A673 (cell line): ENCODE measurements around the gene LARP7. TPM values are rescaled to one million over a fixed set of nuclear protein-coding genes. Genes with fewer than 3 reads are reported as not detected.

Experiments
- BruUV-seq: library from RNA; stranded (reverse); fragments of 400-500 nt; replicated peaks from 2 replicates; lab custom pipeline; 2021; lab: Mats Ljungman, UMichigan
- CTCF ChIA-PET: fragments of 300-600 bp; sonication (Branson Sonifier 250); formaldehyde crosslinking; loops from one replicate; lab custom pipeline; 2022; ENCODE audit warnings: antibody characterized with exemption; lab: Charles Lee
- POLR2A ChIA-PET: fragments of 300-600 bp; sonication (Branson Sonifier 250); formaldehyde crosslinking; loops from one replicate; lab custom pipeline; 2022; ENCODE audit warnings: antibody characterized with exemption; ENCODE audit not compliant: low non-redundant PET; lab: Charles Lee
- DNase-seq: peaks from one replicate; pipeline ENCODE4 v3.0.0-alpha.2; 2015; ENCODE audit warnings: low spot score
- H3K27ac ChIP-seq: fragments of 200-600 bp; sonication (generic); 2 replicates; pipeline ENCODE4 v1.5.1; 2016; ENCODE audit warnings: mixed run types, low read depth, mild to moderate bottlenecking, mixed read lengths, antibody characterized with exemption, low read length; ENCODE audit not compliant: poor library complexity, severe bottlenecking
- H3K27me3 ChIP-seq: fragments of 200-600 bp; sonication (generic); replicated peaks from 2 replicates; pipeline ENCODE4 v1.6.1; 2017; ENCODE audit warnings: mixed run types, low read depth, mild to moderate bottlenecking, mixed read lengths, antibody characterized with exemption, low read length; ENCODE audit not compliant: insufficient read depth, poor library complexity
- H3K36me3 ChIP-seq: fragments of 200-600 bp; sonication (generic); 2 replicates; pipeline ENCODE4 v1.6.1; 2016; ENCODE audit warnings: mixed run types, mild to moderate bottlenecking, mixed read lengths, antibody characterized with exemption, low read length; ENCODE audit not compliant: insufficient read depth, poor library complexity, severe bottlenecking
- H3K4me1 ChIP-seq: fragments of 200-600 bp; sonication (generic); 2 replicates; pipeline ENCODE4 v1.6.1; 2017; ENCODE audit warnings: mixed run types, mild to moderate bottlenecking, mixed read lengths, antibody characterized with exemption, low read length; ENCODE audit not compliant: insufficient read depth, poor library complexity, severe bottlenecking
- H3K4me3 ChIP-seq: fragments of 200-600 bp; sonication (generic); 2 replicates; pipeline ENCODE4 v1.5.1; 2016; ENCODE audit warnings: low read depth, mixed run types, mild to moderate bottlenecking, mixed read lengths, low read length; ENCODE audit not compliant: poor library complexity, severe bottlenecking
- H3K9me3 ChIP-seq: fragments of 200-600 bp; sonication (generic); 2 replicates; pipeline ENCODE4 v1.6.1; 2016; ENCODE audit warnings: mixed run types, low read depth, mild to moderate bottlenecking, mixed read lengths, antibody characterized with exemption, low read length; ENCODE audit not compliant: poor library complexity, severe bottlenecking
- CTCF ChIP-seq: fragments of 300-800, 200-600 bp; sonication (generic); conservative IDR thresholded peaks from 2 replicates; pipeline ENCODE4 v1.5.1; 2017; ENCODE audit warnings: low read depth, mild to moderate bottlenecking, antibody characterized with exemption, low read length, moderate library complexity, mixed read lengths
- EZH2 ChIP-seq: fragments of 200-600 bp; sonication (generic); IDR thresholded peaks from 2 replicates; pipeline ENCODE4 v1.6.1; 2017; ENCODE audit warnings: borderline replicate concordance, low read depth, mild to moderate bottlenecking, mixed read lengths, antibody characterized with exemption, low read length; ENCODE audit not compliant: poor library complexity, severe bottlenecking
- intact Hi-C: fragments of 100-400 bp; cut with micrococcal nuclease; formaldehyde crosslinking; loops from one replicate; pipeline ENCODE4 v1.10.0; 2022; ENCODE audit not compliant: unreplicated experiment
- total RNA-seq: library from RNA; stranded (reverse); gene quantifications from 2 replicates; pipeline ENCODE4 v1.2.3, GENCODE V29; 2021

Gene LARP7
- total RNA-seq, 1 experiment from 2014 or later, result 40.8 TPM

- no peaks in the 10 kb centered on the region for H3K4me1 ChIP-seq
- ChIA-PET CTCF (no interaction called here), POLR2A (no interaction called here)
- no peak for TF ChIP-seq CTCF
- no peak for TF ChIP-seq EZH2
- intact Hi-C loops, result no loop called here
- no peaks in the 10 kb centered on the region for H3K36me3 ChIP-seq
- no peak overlapping the region for H3K27ac ChIP-seq
- no peak for DNase-seq
- H3K27me3 ChIP-seq, result no peaks in the 10 kb centered on the region
- no peaks in the 10 kb centered on the region for H3K9me3 ChIP-seq
- H3K4me3 ChIP-seq, result no peak overlapping the region
- no TSS peak for BruUV-seq
Measured at GRCh38 chr4:112693507-112693906, 56.6 kb downstream of the LARP7 start.

GRCh38 chr4:112700679-112701078 is 63.7 kb downstream of the LARP7 start:
- no peaks in the 10 kb centered on the region for H3K4me1 ChIP-seq
- peaks cover 14% of the 10 kb centered on the region for H3K27me3 ChIP-seq
- ChIA-PET CTCF (no interaction called here), POLR2A (no interaction called here)
- no peak for DNase-seq
- no peaks in the 10 kb centered on the region for H3K36me3 ChIP-seq
- no TSS peak for BruUV-seq
- intact Hi-C loops, result no loop called here
- TF ChIP-seq CTCF, result no peak
- TF ChIP-seq EZH2, result no peak
- H3K27ac ChIP-seq, result no peak overlapping the region
- H3K4me3 ChIP-seq, result no peak overlapping the region
- H3K9me3 ChIP-seq, result no peaks in the 10 kb centered on the region

- BruUV-seq, result no TSS peak
- TF ChIP-seq CTCF (no peak), EZH2 (no peak)
- ChIA-PET POLR2A (no interaction called here), CTCF (no interaction called here)
- Histone ChIP-seq H3K27ac (no peak overlapping the region), H3K4me1 (no peaks in the 10 kb centered on the region), H3K27me3 (peaks cover 26% of the 10 kb centered on the region), H3K4me3 (no peak overlapping the region), H3K36me3 (no peaks in the 10 kb centered on the region), H3K9me3 (no peaks in the 10 kb centered on the region)
- intact Hi-C loops, result no loop called here
- no peak for DNase-seq
Measured at GRCh38 chr4:112702892-112703291, 65.9 kb downstream of the LARP7 start.
